LNCaP clone FGC (cell line): Measurements from ENCODE around the gene DLGAP1.

ENCODE experiments used
- DNase-seq: peaks from one replicate; pipeline ENCODE4 v3.0.0-alpha.2; 2011; ENCODE audit warnings: low read depth
- H3K4me3 ChIP-seq: 2 replicates; pipeline ENCODE4 v1.5.1; 2011; ENCODE audit warnings: mild to moderate bottlenecking, low read depth, low read length, control low read depth
- CTCF ChIP-seq: IDR thresholded peaks from 2 replicates; pipeline ENCODE4 v1.5.1; 2012; ENCODE audit warnings: mild to moderate bottlenecking; ENCODE audit not compliant: control insufficient read depth, insufficient read depth; ENCODE audit errors: extremely low read depth

Gene DLGAP1

GRCh38 chr18:3631887-3632286, 823.2 kb downstream of the DLGAP1 start:
- TF ChIP-seq CTCF: no peak
- H3K4me3 ChIP-seq: no peak overlapping the region
- DNase-seq: no peak

- TF ChIP-seq CTCF: no peak
Measured at GRCh38 chr18:3626929-3627458, 828.1 kb downstream of the DLGAP1 start.

DNA sequence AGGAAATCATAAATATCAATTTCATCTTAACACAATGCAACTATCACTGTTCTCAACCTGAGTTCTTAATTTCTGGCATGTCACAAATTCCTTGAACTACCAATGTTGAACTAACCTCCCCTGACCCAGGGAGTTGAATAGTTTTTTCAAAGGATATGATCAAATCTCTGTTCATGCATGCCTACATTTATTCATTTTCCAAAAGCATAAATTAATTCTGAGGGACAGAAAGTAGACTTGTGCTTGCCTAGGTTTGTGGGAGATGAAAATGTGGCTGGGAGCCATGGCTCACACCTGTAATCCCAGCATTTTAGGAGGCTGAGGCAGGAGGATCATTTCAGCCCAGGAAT, 829.4 kb downstream of the DLGAP1 start:
- no peak overlapping the region for H3K4me3 ChIP-seq

More at GRCh38 chr18:3626929-3627458, 828.1 kb downstream of the DLGAP1 start:
- no peak for DNase-seq
- H3K4me3 ChIP-seq: no peak overlapping the region

DNA sequence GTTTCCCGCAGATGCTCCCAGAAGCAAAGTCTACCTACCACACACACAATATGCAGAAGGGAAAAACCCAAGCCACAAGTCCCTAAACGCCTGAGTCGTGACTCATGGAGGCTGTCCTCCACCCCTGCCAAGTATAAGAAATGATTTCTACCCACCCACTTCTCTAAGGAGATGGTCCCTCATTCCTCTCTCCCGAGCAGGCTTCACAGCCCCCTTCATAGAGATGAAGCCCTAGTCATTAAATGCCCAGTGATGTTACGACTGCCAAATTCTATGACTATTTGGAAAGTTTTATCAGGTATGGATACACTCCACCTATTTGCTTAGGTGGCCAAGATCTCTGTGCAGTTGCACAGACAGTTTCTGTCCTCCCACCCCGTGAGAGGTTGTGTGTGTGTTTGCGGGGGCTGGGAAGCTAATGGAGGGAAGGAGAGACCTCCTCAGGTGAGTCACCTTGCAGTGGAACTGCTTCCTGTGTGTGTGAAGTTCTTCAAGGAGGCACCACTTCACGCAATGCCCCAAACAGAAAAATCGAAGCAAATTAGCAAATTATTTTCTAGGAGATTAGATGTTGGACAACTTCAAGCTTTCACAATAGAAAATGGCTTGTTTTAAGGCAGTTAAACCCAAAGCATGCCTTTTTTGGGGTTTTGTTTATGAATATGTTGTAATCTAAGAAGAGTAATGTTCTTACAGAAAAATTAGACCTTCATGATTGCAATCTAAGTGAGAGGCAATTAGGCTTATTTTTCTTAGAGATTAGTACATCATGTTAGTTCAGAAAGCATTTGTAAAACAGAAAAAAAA, 830.0 kb downstream of the DLGAP1 start:
- no peak for TF ChIP-seq CTCF
- no peak for DNase-seq
- H3K4me3 ChIP-seq: no peak overlapping the region

More for the DNA sequence above, 829.4 kb downstream of the DLGAP1 start:
- DNase-seq: no peak
- TF ChIP-seq CTCF: no peak

DNA sequence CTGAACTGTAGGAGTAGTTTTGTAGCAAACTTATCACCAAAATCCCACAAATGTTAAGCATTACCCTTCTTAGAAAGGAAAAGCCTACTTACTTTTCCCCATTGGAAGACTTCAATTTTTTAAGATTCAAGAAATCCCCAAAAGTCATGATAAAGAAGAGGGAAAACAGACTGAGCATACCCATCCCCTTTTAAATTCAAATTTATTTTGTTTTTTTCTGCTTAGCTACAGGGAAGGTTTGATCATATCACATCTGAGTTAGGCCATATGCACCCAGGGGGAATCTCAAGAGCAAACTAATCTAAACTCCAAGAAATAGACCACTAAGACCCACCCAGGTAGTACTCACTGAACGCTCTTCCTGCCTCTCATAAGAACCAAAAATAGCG, 830.6 kb downstream of the DLGAP1 start:
- no peak overlapping the region for H3K4me3 ChIP-seq

GRCh38 chr18:3623769-3624545, 831.1 kb downstream of the DLGAP1 start:
- no peak overlapping the region for H3K4me3 ChIP-seq
- no peak for DNase-seq

More for the DNA sequence above, 830.6 kb downstream of the DLGAP1 start:
- DNase-seq: no peak
- TF ChIP-seq CTCF: no peak

More at GRCh38 chr18:3623769-3624545, 831.1 kb downstream of the DLGAP1 start:
- TF ChIP-seq CTCF: no peak
